LNCAP (cell line): ENCODE results near the gene FAM234B.

ENCODE experiments used
- CTCF ChIP-seq: fragments of 450-650 bp; IDR thresholded peaks from 2 replicates; pipeline ENCODE4 v1.5.1; 2017; ENCODE audit warnings: mild to moderate bottlenecking

FAM234B gene

GRCh38 chr12:13117029-13117428, 72.8 kb downstream of the FAM234B start:
- TF ChIP-seq CTCF: no peak

GRCh38 chr12:13119826-13120225, 75.6 kb downstream of the FAM234B start:
- TF ChIP-seq CTCF: no peak

- TF ChIP-seq CTCF: no peak
Measured at GRCh38 chr12:13120413-13120812, 76.2 kb downstream of the FAM234B start.

- TF ChIP-seq CTCF: no peak
Measured at GRCh38 chr12:13121568-13121967, 77.4 kb downstream of the FAM234B start.

GRCh38 chr12:13124656-13125505, 80.7 kb downstream of the FAM234B start:
- TF ChIP-seq CTCF: no peak

- no peak for TF ChIP-seq CTCF
Measured at GRCh38 chr12:13125996-13126395, 81.8 kb downstream of the FAM234B start.

DNA sequence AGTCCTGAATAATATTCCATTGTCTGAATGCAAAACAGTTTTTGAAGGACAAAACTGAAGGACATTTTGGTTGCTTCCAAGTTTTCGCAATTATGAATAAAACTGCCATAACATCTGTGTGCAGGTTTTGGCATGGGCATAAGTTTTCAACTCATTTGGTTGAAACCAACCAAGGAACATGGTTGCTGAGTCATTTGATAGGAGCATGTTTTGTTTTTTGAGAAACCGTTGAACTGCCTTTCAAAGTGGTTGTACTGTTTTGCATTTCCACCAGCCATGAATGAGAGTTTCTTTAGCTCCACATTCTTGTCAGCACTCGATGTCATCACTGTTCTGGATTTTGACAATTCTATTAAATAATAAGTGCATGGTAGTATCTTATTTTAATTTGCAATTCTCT, 82.3 kb downstream of the FAM234B start:
- TF ChIP-seq CTCF: no peak
